ENCODE measurements around the gene ARL8B.

ARL8B gene

DNA sequence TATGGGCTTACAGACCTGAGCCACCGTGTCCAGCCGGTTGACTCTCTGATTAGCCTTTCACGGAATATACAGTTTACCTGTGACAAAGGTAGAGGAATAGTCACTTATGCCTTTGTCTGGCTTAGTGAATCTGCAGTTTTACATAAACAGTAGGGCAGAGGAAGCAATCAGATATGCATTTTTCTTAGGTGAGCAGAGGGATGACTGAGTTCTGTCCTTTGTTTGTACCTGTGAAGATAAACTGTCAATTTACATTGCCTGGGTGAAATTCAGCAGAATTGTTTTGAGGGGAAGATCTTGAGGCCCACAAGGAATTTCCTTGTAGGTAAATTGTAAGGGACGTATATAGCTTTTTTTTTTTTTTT, 76.2 kb downstream of the ARL8B start:
- Histone ChIP-seq H3K4me3 (no peak overlapping the region), H3K27ac (no peak overlapping the region)
- no peak for DNase-seq (ENCODE audit: low spot score)
- TF ChIP-seq, protein P1, sequence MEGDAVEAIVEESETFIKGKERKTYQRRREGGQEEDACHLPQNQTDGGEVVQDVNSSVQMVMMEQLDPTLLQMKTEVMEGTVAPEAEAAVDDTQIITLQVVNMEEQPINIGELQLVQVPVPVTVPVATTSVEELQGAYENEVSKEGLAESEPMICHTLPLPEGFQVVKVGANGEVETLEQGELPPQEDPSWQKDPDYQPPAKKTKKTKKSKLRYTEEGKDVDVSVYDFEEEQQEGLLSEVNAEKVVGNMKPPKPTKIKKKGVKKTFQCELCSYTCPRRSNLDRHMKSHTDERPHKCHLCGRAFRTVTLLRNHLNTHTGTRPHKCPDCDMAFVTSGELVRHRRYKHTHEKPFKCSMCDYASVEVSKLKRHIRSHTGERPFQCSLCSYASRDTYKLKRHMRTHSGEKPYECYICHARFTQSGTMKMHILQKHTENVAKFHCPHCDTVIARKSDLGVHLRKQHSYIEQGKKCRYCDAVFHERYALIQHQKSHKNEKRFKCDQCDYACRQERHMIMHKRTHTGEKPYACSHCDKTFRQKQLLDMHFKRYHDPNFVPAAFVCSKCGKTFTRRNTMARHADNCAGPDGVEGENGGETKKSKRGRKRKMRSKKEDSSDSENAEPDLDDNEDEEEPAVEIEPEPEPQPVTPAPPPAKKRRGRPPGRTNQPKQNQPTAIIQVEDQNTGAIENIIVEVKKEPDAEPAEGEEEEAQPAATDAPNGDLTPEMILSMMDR (IDR thresholded peaks at IDR 0.05), result no peak

DNA sequence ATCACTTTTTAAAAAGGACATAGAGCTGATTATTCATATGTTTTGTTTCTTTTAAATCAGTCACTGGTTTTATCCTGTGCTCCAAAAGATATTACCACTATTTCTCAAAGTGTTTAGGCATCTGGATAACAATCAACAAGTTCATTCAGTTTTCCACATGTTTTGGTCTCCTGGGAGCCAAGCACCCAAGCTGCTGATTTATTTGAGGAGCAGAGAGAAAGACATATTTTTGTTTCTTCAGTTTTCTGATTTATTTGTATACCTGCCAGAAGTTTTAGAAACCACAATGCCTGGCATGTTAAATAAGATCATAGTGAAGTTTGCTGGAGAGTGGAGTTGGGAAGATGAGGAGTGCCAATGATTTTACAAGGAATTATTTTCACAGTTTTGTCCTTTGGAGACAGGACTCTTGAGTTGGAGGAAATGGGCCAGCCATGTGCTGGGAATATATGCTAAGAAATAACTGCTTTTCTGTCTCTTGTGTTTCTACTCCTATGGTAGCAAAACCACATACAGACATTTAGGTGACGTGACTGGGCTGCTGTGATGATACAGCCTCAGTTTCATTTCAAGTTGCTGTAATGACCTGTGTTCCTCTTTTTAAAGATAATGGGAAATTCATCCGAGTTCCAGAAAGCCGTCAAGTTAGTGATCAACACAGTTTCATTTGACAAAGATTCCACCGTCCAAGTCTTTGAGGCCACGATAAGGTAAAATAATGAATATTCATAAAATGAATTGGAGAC, 77.1 kb downstream of the ARL8B start:
- H3K4me3 ChIP-seq, result no peak overlapping the region
- no peak overlapping the region for H3K27ac ChIP-seq
- TF ChIP-seq, protein P1 (IDR thresholded peaks at IDR 0.05), result no peak

GRCh38 chr3:5201536-5201935, 79.4 kb downstream of the ARL8B start:
- Histone ChIP-seq H3K4me3 (no peak overlapping the region), H3K27ac (no peak overlapping the region)
- TF ChIP-seq, protein P1 (IDR thresholded peaks at IDR 0.05), result no peak
- no peak for DNase-seq (ENCODE audit: low spot score)

More for the DNA sequence above, 77.1 kb downstream of the ARL8B start:
- DNase-seq (ENCODE audit: low spot score), result no peak

- no peak overlapping the region for H3K4me3 ChIP-seq
- TF ChIP-seq, protein P1 (IDR thresholded peaks at IDR 0.05), result no peak
- no peak for DNase-seq (ENCODE audit: low spot score)
- H3K27ac ChIP-seq, result no peak overlapping the region
Observed at GRCh38 chr3:5202222-5202621, 80.1 kb downstream of the ARL8B start.

DNA sequence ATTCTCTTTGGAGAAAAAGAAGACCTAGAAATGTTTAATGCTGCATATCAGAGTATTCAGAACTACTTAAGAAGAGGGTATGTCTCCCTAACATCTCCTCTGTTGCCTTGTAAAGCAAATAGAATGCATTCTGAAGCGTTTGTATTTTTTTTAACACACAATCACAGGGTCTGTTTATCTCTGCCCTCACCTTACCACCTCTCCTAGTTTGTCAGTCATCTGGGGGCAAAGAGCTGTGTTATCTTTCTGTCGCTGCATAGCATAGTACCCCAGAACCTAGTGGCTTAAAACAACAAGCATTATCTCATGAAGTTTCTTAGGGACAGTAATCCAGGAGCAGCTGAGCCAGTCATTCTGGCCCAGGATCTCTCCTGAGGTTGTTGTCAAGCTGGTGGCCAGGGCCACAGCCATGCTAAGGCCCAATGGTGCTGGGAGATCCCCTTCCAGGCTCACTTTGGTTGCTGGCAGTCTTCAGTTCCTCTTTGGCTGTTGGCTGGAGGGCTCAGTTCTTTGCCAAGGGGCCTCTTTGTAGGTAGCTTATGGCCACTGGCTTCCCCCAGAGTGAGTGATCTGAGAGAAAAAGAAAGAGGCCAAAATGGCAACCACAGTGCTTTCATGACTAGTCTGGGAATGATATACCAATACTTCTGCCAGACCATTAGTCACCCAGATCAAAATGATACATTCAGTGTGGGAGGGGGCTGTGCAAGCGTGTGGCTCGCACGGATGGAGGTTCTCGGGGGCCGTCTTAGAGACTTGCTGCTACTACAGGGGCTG, 83.3 kb downstream of the ARL8B start:
- H3K27ac ChIP-seq, result no peak overlapping the region
- TF ChIP-seq, protein P1 (IDR thresholded peaks at IDR 0.05), result no peak
- no peak overlapping the region for H3K4me3 ChIP-seq
- DNase-seq (ENCODE audit: low spot score), result no peak

GRCh38 chr3:5210926-5211325, 88.8 kb downstream of the ARL8B start:
- TF ChIP-seq, protein P1 (IDR thresholded peaks at IDR 0.05), result no peak
- no peak for DNase-seq (ENCODE audit: low spot score)
- H3K4me3 ChIP-seq, result no peak overlapping the region
- H3K27ac ChIP-seq, result no peak overlapping the region
